PC-3 (cell line): ENCODE measurements around the gene PAPSS2.

Experiments
- CTCF ChIP-seq: fragments of 300-600 bp; sonication (generic); conservative IDR thresholded peaks from 2 replicates; pipeline ENCODE4 v1.5.1; 2017; ENCODE audit warnings: antibody characterized with exemption, low read depth, mild to moderate bottlenecking, low read length
- EZH2phosphoT487 ChIP-seq: fragments of 300-600 bp; sonication (generic); IDR thresholded peaks from 2 replicates; pipeline ENCODE4 v1.6.1; 2018; ENCODE audit warnings: mild to moderate bottlenecking, antibody characterized with exemption, low read length, borderline replicate concordance

DNA sequence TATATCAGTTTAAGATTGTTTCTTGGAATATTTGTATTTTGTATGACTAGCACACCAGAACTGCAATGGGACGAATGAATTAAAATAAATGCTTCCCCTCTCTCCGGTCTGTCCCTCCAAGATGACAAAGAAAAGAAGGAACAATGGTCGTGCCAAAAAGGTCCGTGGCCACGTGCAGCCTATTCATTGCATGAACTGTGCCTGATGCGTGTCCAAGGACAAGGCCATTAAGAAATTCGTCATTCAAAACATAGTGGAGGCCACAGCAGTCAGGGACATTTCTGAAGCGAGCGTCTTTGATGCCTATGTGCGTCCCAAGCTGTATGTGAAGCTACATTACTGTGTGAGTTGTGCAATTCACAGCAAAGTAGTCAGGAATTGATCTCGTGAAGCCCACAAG is 17.2 kb upstream of the PAPSS2 start:
- TF ChIP-seq CTCF (no peak), EZH2phosphoT487 (no peak)
